HuH-7 (cell line): ENCODE data around the gene TBC1D22A.
A peak's percentile ranks its signal among the peaks of the same experiment; 100 is the strongest.

Experiments
- DNase-seq: peaks from one replicate; pipeline ENCODE4 v3.0.0; 2011; ENCODE audit warnings: low spot score

Gene TBC1D22A

GRCh38 chr22:46995501-46996360, 233.3 kb downstream of the TBC1D22A start:
- no peak for DNase-seq

DNA sequence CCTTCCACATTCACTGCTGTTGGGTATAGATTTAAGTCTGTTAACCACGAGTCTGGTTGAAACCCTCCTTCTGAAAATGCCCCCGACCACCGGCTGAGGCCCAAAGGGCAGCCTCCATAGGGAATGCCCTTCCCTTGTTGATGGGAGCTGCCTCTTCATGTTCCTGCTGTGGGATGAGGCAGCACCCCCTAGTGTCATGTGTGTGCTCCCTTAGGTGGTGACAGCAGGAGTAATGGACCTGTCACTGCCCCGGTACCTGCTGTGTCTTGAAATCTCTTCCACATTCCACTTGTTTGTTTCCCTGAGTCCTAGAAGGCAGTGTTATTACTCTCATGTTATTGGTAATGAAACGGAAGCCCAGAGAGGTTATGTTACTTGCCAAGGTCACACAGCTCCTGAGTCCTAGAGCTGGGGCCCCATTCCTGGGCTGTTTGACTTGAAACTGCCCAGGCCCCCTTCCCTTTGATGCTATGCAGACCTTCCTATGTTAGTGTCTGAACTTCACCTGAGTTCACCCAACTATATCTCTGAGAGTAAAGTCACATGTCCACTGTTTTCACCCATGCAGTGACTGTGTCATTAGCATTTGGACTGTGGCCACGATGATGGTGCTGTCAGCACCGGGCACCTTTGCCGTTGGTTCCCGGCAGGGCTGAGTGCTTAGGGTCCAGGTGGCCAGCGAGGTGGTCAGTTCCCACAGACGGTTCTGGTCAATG, 234.3 kb downstream of the TBC1D22A start:
- peak; percentile 76 for DNase-seq

- DNase-seq, result no peak
Observed at GRCh38 chr22:46997311-46997970, 235.0 kb downstream of the TBC1D22A start.

DNA sequence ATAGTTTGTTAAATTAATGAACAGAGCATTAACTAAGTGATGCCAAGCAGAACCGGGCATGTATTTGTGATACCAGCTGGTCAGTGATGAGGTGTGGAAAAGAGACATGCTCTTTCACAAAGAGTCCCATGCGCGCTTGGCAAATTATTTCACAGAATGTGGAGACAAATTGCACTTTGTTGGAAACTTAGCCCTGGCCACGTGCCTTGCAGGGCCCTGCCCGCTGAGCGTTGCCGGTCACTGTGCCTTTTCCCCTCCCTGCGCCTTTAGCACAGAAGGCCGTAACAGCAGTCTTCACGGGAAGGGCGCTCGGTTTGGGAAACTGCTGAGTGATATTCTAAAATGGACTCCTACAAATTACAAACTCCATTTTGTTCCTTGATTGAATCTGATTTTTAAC, 235.9 kb downstream of the TBC1D22A start:
- DNase-seq, result no peak

GRCh38 chr22:47000256-47000655, 237.8 kb downstream of the TBC1D22A start:
- DNase-seq, result no peak

DNA sequence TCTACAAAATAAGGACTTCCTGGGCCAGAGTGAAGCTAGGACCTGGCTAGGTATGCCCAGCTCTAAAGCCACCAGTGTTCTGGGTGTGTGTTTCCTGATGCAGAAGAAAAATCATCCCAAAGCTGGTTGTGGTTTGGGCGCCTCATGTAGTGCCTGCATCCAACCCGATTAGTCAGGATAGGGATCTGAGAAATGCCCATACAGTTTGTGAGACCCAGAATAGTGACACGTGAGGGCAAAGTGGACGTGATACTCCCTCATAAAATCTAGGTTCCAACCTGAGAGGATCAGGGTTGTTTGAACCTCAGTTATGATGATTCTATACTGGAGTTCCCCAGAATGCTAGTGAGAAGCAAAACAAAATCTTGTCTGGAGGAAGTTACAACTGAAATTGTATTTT, 238.4 kb downstream of the TBC1D22A start:
- no peak for DNase-seq

DNA sequence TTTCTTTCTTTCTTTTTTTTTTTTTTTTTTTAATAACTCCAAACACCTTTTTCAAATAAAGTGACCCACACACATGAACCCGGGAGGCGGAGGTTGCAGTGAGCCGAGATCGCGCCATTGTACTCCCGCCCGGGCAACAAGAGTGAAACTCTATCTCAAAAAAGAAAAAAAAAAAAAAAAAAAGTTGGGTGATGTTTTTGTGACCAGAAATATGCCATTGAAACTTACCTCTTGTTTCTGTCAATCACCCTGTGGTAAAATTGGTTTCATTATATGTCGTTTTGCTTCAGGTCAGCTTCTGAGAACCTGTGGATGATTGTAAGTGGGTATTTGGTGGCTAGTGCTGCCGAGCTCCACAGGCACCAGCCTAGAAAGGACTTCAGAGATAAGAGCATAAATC, 238.8 kb downstream of the TBC1D22A start:
- DNase-seq, result no peak

GRCh38 chr22:47002692-47003091, 240.2 kb downstream of the TBC1D22A start:
- DNase-seq, result no peak

- DNase-seq, result no peak
Observed at GRCh38 chr22:47005506-47006408, 243.3 kb downstream of the TBC1D22A start.

DNA sequence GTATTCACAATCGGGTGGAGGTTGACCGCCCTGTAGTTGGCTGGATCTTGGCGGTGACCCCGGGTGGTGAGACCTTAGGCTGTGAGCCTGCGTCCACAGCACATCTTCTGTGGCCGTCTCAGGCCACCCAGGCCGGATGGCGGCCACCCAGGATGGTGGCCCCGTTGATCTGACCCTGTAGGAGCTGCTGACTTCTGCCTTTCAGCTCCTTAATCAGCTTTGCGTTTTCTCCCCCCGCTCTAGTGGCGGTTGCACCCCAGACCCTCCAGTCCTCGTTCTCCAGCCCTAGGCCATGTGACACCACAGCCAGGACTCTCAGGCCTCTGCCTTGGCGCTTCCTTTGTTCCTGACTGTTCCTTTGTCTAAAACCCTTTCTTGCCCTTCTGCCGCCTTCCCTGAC, 244.0 kb downstream of the TBC1D22A start:
- no peak for DNase-seq

DNA sequence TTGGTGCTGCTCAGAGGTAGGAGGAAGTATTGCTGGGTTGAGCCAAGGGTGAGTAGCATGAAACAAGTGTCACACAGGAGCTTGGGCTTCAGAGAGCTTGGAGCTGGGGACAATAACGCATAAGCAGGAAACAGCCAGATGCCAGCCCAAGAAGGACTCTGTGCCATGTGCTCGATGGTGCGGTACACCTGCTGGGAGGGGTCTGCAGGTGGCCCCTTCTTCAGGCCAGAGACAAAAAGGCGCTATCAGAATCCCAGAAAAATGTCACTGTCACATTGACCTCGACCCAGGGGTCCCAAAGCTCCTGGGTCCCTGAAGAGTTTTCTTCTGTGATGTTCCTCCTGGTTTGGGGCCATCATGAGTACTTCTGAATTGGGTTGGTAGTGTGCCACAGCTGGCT, 244.4 kb downstream of the TBC1D22A start:
- no peak for DNase-seq

DNA sequence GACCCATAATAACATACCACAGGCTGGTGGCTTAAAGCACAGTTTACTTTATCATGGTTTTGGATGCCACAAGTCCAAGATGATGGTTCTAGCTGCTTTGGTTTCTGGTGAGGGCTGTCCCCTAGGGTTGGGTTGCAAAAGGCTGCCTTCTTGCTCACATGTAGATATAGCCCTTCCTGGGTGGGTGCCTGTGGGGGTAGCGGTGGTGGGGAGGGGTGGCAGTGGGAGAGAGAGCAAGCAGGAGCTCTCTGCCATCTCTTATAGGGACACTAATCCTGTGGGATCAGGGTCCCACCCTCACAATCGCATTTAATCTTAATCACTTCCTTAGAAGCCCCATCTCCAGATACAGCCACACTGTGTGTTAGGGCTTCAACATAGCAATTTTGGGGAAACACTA, 245.0 kb downstream of the TBC1D22A start:
- no peak for DNase-seq

- no peak for DNase-seq
Observed at GRCh38 chr22:47008208-47008885, 245.9 kb downstream of the TBC1D22A start.

- DNase-seq, result no peak
Observed at GRCh38 chr22:47009304-47010101, 247.1 kb downstream of the TBC1D22A start.

DNA sequence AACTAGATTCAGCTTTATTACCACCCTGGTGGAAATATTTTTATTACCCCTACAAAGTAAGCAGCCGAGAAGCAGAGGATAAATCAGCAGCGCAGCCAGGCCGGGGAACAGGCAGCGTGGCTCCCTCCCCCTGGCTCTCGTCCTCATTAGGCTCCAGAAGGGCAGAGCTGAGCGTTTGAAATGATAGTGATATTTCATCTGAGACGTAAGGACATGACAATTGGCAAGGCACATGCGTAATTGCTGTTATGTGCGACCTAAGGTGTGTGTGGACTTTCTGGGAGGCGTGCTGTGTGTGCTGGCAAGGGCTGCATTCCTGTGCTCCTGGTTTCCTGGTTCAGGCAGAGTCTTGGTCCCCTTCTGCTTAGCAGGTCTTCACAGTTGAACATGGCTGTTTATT, 247.8 kb downstream of the TBC1D22A start:
- DNase-seq, result no peak

DNA sequence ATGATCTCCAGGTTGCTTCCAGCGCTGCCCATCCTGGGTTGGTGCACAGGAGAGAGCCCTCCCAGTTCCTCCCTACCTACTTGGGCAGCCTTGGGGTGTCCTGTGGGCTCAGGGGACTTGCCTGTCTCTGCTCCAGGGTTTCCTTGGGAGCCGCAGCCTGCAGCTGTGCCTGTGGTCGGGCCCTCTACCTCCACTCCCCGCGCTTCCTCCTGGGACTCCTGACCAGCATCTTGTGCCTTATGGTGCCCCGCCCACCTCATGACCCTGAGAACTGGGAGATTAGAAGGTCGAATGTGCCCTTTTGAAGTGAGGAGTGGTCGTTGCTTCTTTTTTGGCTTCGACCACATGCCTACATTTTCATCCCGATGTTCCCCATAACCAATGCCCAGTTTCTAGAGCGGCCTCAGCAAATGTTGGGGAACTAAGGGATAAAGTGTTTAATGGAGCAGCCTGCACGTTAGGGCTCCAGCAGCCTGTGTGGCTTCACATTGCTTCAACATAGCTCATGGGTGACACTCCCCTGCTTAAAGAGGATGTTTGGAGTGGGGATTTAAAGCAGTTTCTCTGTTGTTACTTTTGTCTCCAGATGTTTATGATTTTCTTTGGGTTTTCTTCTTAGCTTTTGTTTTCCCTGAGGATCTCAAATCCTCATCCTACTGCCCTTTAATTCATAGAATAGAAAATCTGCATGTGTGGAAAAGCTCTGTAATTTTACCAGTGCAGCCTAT, 248.8 kb downstream of the TBC1D22A start:
- no peak for DNase-seq

- no peak for DNase-seq
Observed at GRCh38 chr22:47011859-47012258, 249.4 kb downstream of the TBC1D22A start.

- DNase-seq, result peak; percentile 52
Observed at GRCh38 chr22:47012589-47013370, 250.3 kb downstream of the TBC1D22A start.
